Parathyroid adenoma (tissue), 2 donors: ENCODE data around the gene ITIH3.

Experiments used
- H2AFZ ChIP-seq: fragments of 300-600 bp; sonication (generic); one replicate; pipeline ENCODE4 v1.7.0; 2017; ENCODE audit warnings: antibody characterized with exemption, mild to moderate bottlenecking
- H3K27ac ChIP-seq: fragments of 300-600 bp; sonication (generic); one replicate; pipeline ENCODE4 v1.7.0; 2017
- H3K27me3 ChIP-seq: fragments of 300-600 bp; sonication (generic); one replicate; pipeline ENCODE4 v1.7.0; 2017; ENCODE audit warnings: low read length; ENCODE audit not compliant: control insufficient read depth, insufficient read depth
- H3K36me3 ChIP-seq: fragments of 300-600 bp; sonication (generic); one replicate; pipeline ENCODE4 v1.7.0; 2017; ENCODE audit warnings: low read length; ENCODE audit not compliant: control insufficient read depth, insufficient read depth
- H3K4me1 ChIP-seq: fragments of 300-600 bp; sonication (generic); one replicate; pipeline ENCODE4 v1.7.0; 2017; ENCODE audit warnings: control low read depth
- H3K4me2 ChIP-seq: fragments of 300-600 bp; sonication (generic); one replicate; pipeline ENCODE4 v1.7.0; 2017; ENCODE audit warnings: low read length
- H3K4me3 ChIP-seq: fragments of 300-600 bp; sonication (generic); one replicate; pipeline ENCODE4 v1.7.0; 2017; ENCODE audit warnings: low read depth, low read length
- H3K79me2 ChIP-seq: fragments of 300-600 bp; sonication (generic); one replicate; pipeline ENCODE4 v1.7.0; 2017; ENCODE audit warnings: control low read depth
- H3K9ac ChIP-seq: fragments of 300-600 bp; sonication (generic); one replicate; pipeline ENCODE4 v1.7.0; 2017; ENCODE audit warnings: mild to moderate bottlenecking
- H3K9me3 ChIP-seq: fragments of 300-600 bp; sonication (generic); one replicate; pipeline ENCODE4 v1.7.0; 2017; ENCODE audit warnings: low read length; ENCODE audit not compliant: control insufficient read depth
- CTCF ChIP-seq: fragments of 300-600 bp; sonication (generic); IDR thresholded peaks from one replicate; pipeline ENCODE4 v1.7.0; 2017; ENCODE audit warnings: antibody characterized with exemption, mild to moderate bottlenecking
- donor health status: primary hyperparathyroidism.

Gene ITIH3

GRCh38 chr3:52829906-52830463 lies 35.4 kb downstream of the ITIH3 start:
- Histone ChIP-seq H3K27me3 (no peaks in the 10 kb centered on the region), H3K4me3 (no peak overlapping the region), H3K9me3 (no peaks in the 10 kb centered on the region), H3K4me2 (no peak overlapping the region), H3K36me3 (no peaks in the 10 kb centered on the region), H3K79me2 (no peaks in the 10 kb centered on the region), H3K9ac (no peak overlapping the region), H2AFZ (no peak overlapping the region), H3K4me1 (no peaks in the 10 kb centered on the region), H3K27ac (no peak overlapping the region)
- TF ChIP-seq CTCF = no peak

- Histone ChIP-seq H3K79me2 (no peaks in the 10 kb centered on the region), H3K4me2 (no peak within 1 kb of the TSS), H3K4me1 (no peaks in the 10 kb centered on the region), H3K27ac (no peak within 1 kb of the TSS), H3K27me3 (no peaks in the 10 kb centered on the region), H2AFZ (no peak within 1 kb of the TSS), H3K4me3 (no peak within 1 kb of the TSS), H3K9me3 (no peaks in the 10 kb centered on the region), H3K36me3 (no peaks in the 10 kb centered on the region), H3K9ac (no peak within 1 kb of the TSS)
- TF ChIP-seq CTCF = no peak
Measured at GRCh38 chr3:52830535-52831258, 36.1 kb downstream of the ITIH3 start, which contains the start of gene ITIH4. TSS of gene ITIH4 (minus strand) at chr3:52830672. CDS start at chr3:52830642, 30 bp downstream.

- H3K9me3 ChIP-seq = no peaks in the 10 kb centered on the region
- TF ChIP-seq CTCF = no peak
- no peaks in the 10 kb centered on the region for H3K27me3 ChIP-seq
- H3K4me2 ChIP-seq = no peak overlapping the region
- no peak overlapping the region for H3K27ac ChIP-seq
- H3K36me3 ChIP-seq = no peaks in the 10 kb centered on the region
- no peak overlapping the region for H3K4me3 ChIP-seq
- no peaks in the 10 kb centered on the region for H3K79me2 ChIP-seq
- no peak overlapping the region for H2AFZ ChIP-seq
- H3K9ac ChIP-seq = no peak overlapping the region
- no peaks in the 10 kb centered on the region for H3K4me1 ChIP-seq
Measured at GRCh38 chr3:52831500-52832301, 37.1 kb downstream of the ITIH3 start.

- H3K4me2 ChIP-seq = no peak overlapping the region
- H3K27me3 ChIP-seq = no peaks in the 10 kb centered on the region
- no peaks in the 10 kb centered on the region for H3K79me2 ChIP-seq
- no peak overlapping the region for H3K4me3 ChIP-seq
- TF ChIP-seq CTCF = no peak
- H2AFZ ChIP-seq = no peak overlapping the region
- no peak overlapping the region for H3K27ac ChIP-seq
- H3K4me1 ChIP-seq = no peaks in the 10 kb centered on the region
- H3K9ac ChIP-seq = no peak overlapping the region
- no peaks in the 10 kb centered on the region for H3K36me3 ChIP-seq
- H3K9me3 ChIP-seq = no peaks in the 10 kb centered on the region
Measured at GRCh38 chr3:52833202-52833601, 38.6 kb downstream of the ITIH3 start.
